Renal pelvis (tissue), 4 donors: ENCODE data around the gene KCNIP1. TPM values are rescaled to one million over a fixed set of nuclear protein-coding genes. Genes with fewer than 3 reads are reported as not detected.
A peak's percentile ranks its signal among the peaks of the same experiment; 100 is the strongest.

Source experiments
- DNase-seq: peaks from one replicate; pipeline ENCODE4 v3.0.0-alpha.2; 2013
- polyA plus RNA-seq, 3 donors: library from polyadenylated mRNA; unstranded; fragments of 120-200 nt; gene quantifications; one replicate each; pipeline ENCODE4 v1.2.1, GENCODE V29; 2013; ENCODE audit not compliant: insufficient read length in 3 of 3

The KCNIP1 gene
- polyA plus RNA-seq, 3 donors: 9.9 to 12.1 (median 10.2) TPM

GRCh38 chr5:170704417-170705192 is 200.8 kb downstream of the KCNIP1 start:
- no peak for DNase-seq

GRCh38 chr5:170709640-170710039 is 205.8 kb downstream of the KCNIP1 start:
- no peak for DNase-seq

DNA sequence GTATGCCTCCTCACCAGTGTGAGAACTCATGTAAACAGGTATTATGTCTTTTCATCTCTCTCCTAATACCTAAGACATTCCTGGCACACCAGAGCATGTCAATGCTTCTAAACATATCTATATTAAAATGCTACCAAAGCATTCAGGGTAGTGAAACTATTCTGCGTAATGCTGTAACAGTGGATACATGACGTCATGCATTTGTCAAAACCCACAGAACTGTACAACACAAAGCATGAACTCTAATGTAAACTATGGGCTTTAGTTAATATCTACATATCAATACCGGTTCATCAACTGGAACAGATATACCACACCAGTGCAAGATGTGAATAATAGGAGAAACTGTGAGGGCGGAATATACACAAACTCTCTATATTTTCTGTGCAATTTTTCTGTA is 207.5 kb downstream of the KCNIP1 start:
- no peak for DNase-seq

GRCh38 chr5:170715141-170715540 is 211.3 kb downstream of the KCNIP1 start:
- DNase-seq: no peak

DNA sequence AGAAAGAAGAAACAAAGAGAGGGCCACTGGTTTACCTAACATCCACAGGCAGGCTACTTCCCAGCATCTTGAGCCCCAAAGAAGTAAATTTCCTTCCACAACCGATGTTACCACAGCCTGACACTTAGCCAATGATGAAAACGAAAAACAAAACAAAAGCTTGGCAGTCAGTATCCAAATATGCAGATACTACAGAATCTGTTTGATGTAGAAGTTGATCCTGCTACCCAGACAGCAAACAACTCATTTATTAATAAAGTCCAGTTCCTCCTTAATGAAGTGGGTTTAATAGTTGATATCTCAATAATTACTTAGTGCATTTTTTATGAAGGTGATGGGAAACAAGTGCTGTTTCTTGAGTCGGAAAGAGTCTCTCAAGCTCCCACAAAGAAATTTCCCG is 212.6 kb downstream of the KCNIP1 start:
- DNase-seq: no peak

- no peak for DNase-seq
These were observed 215.7 kb downstream of the KCNIP1 start for GRCh38 chr5:170719551-170719950.

DNA sequence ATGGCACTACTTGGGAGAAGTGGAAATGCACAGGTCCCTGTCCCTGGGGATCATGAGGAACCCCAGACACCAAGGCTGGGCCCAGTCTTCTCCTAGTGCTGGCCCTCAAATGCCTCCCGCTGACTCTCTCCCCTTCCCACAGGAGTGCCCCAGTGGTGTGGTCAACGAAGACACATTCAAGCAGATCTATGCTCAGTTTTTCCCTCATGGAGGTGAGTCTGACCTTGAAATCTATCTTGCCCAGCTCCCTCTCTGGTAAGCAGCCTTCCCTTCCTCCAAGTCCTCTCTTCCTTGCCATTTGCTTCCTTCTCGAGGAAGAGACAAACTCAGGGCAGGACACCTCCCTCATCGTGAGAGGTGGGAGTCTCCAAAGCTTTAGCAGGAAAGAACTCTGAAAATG is 216.4 kb downstream of the KCNIP1 start:
- DNase-seq: no peak

GRCh38 chr5:170720984-170721383 is 217.2 kb downstream of the KCNIP1 start:
- no peak for DNase-seq

- no peak for DNase-seq
These were observed 217.9 kb downstream of the KCNIP1 start for GRCh38 chr5:170721681-170722080.

- no peak for DNase-seq
These were observed 218.5 kb downstream of the KCNIP1 start for GRCh38 chr5:170722316-170722715.

GRCh38 chr5:170731052-170731451 is 227.2 kb downstream of the KCNIP1 start:
- DNase-seq: no peak

GRCh38 chr5:170732685-170733084 is 228.9 kb downstream of the KCNIP1 start:
- no peak for DNase-seq

GRCh38 chr5:170736966-170737365 is 233.1 kb downstream of the KCNIP1 start:
- no peak for DNase-seq

- no peak for DNase-seq
These were observed 233.8 kb downstream of the KCNIP1 start for GRCh38 chr5:170737591-170737990.

GRCh38 chr5:170738840-170739239 is 235.0 kb downstream of the KCNIP1 start:
- DNase-seq: no peak

GRCh38 chr5:170739446-170739845 is 235.6 kb downstream of the KCNIP1 start:
- no peak for DNase-seq

- no peak for DNase-seq
These were observed 236.9 kb downstream of the KCNIP1 start for GRCh38 chr5:170740551-170741205.

- no peak for DNase-seq
These were observed 238.0 kb downstream of the KCNIP1 start for GRCh38 chr5:170741801-170742200.

DNA sequence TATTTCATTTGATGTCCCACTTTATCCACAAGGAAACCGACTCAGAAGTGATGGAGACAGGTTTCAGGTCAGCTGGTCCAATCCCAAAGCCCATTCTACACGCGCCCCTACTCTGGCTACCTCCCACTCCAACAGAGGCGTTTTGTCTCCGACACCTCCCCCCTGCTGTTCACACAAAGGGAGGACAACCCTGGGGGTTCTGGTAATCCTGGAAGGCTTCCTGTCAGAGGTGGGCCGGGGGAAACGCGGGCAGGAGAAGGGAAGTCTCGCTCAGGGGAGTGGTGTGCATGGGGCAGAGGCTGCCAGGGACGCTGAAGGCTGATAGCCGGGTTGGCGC is 240.0 kb downstream of the KCNIP1 start:
- DNase-seq: no peak

- peak; percentile 55 for DNase-seq
These were observed 241.8 kb downstream of the KCNIP1 start for GRCh38 chr5:170745481-170746071.

DNA sequence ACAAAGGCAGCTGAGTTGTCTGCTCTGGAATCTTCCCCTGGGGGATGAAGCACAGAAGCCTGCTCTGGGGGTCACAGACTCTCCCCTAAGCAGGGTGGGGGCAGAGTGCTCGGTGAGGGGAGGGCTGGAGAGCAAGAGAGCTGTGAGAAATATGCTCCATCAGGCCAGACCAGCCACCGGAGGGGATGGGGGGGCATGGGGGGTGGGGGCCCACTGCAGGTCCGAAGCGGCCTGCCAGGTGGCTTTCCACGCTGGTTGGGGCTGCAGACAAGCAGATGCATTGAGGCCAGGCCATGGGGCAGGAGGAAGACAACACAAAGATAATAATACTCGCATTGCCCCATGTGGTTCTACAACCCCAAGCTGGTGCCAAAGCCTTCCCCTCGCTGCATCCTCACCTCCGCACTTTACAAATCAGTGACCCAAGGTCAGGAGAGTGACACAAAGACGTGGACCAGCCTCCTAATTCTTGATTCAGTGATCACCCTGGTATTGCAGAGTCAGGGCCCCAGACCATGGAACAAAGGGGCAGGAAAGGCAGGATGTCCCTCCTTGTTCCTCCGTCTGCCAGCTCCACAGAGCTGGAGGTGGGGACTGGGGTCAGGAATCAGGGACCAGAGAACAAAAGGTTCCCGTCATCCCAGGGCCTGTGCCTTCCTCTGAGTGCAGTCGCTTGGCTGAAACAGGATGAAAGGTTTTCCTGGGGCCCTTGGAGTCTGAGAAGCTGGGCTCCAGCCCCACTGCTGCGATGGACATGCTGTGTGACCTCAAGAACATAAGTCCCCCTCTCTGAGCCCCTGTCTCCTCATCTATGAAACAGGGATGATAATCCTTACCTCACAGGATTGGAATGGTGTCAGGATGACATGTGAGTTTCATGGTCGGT is 242.5 kb downstream of the KCNIP1 start:
- DNase-seq: no peak

- DNase-seq: no peak
These were observed 243.1 kb downstream of the KCNIP1 start for GRCh38 chr5:170746961-170747340.
